ENCODE measurements around the gene DNM3.

DNA sequence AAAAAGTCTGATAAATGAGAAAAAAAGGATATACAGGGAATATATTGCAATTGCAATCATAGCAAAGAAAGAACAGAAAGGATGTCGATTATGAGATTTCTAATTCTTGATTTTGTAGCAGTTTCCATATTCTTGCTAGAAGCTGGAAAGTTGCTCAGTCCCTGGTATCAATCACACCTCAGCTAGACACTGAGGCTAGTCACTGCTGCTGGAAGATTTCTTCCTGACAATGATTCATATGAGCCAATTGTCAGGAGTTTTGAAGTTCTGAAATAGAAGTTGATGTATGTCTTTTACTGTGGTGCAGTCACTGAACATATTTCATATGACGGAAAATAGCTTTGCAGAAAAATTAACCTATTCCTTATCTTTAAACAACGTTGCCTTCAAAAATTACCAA, 370.8 kb downstream of the DNM3 start:
- TF ChIP-seq POLR2A (IDR thresholded peaks at IDR 0.05; ENCODE audit: low read length) (no peak), GATA1 (IDR thresholded peaks at IDR 0.05; ENCODE audit: low read depth, low read length) (no peak)
